Tibial nerve (tissue), 4 donors: Measurements from ENCODE around the gene IZUMO1. TPM values are rescaled to one million over a fixed set of nuclear protein-coding genes. Genes with fewer than 3 reads are reported as not detected.

Source experiments
- DNase-seq, 2 donors: peaks; one replicate each; pipeline ENCODE4 v3.0.0-alpha.2; 2019; ENCODE audit warnings: low spot score in 2 of 2
- H3K27ac ChIP-seq, 4 donors: fragments of 200-600 bp; sonication (generic) in 3 of 4; one replicate each; pipeline ENCODE4 v1.5.1; 2017 to 2019; ENCODE audit warnings: mild to moderate bottlenecking in 1 of 4
- H3K27me3 ChIP-seq, 2 donors: fragments of 200-600 bp; sonication (generic) in 1 of 2; one replicate each; pipeline versions ENCODE4 v1.5.1 to v1.6.0; 2017 to 2019
- H3K36me3 ChIP-seq, 3 donors: fragments of 200-600 bp; sonication (generic); one replicate each; pipeline ENCODE4 v1.5.1; 2018 to 2019
- H3K4me1 ChIP-seq, 4 donors: fragments of 200-600 bp; sonication (generic) in 3 of 4; one replicate each; pipeline ENCODE4 v1.5.1; 2017 to 2019
- H3K4me3 ChIP-seq, 4 donors: fragments of 200-600 bp; sonication (generic) in 3 of 4; one replicate each; pipeline ENCODE4 v1.5.1; 2017 to 2019; ENCODE audit warnings: mild to moderate bottlenecking in 1 of 4, moderate library complexity in 1 of 4
- H3K9me3 ChIP-seq, 4 donors: fragments of 200-600 bp; sonication (generic) in 3 of 4; one replicate each; pipeline ENCODE4 v1.5.1; 2017 to 2019
- EP300 ChIP-seq, 2 donors: sonication (generic); formaldehyde crosslinking; IDR thresholded peaks; one replicate each; pipeline ENCODE4 v1.6.1; 2017; ENCODE audit warnings: antibody characterized with exemption in 2 of 2, mild to moderate bottlenecking in 1 of 2
- POLR2A ChIP-seq, 2 donors: fragments of 450-650 bp; IDR thresholded peaks; one replicate each; pipeline ENCODE4 v1.6.1; 2017; ENCODE audit warnings: antibody characterized with exemption in 2 of 2, mild to moderate bottlenecking in 2 of 2, moderate library complexity in 2 of 2
- WGBS, 2 donors: methylation state at CpG; one replicate each; pipeline ENCODE4 v1.1.5; 2018; 5-methylcytosine and 5-hydroxymethylcytosine counted together
- total RNA-seq, 4 donors: library from RNA; depleted of rRNA; stranded (reverse); fragments of >200 nt; gene quantifications; one replicate each; pipeline ENCODE4 v1.1.0, GENCODE V29; 2016
- TF ChIP-seq, protein P1 (sequence below), 5 experiments: fragments of 200-600 bp in 3 of 5; fragments of 450-650 bp in 2 of 5; sonication (generic) in 3 of 5; IDR thresholded peaks; one replicate each; pipeline ENCODE4 v1.5.1; 2016 to 2019; ENCODE audit warnings: antibody characterized with exemption in 5 of 5, mild to moderate bottlenecking in 3 of 5, moderate library complexity in 2 of 5

The IZUMO1 gene
- total RNA-seq, 4 donors from 2014 or later: 0.21 to 0.30 TPM; not detected in 2

DNA sequence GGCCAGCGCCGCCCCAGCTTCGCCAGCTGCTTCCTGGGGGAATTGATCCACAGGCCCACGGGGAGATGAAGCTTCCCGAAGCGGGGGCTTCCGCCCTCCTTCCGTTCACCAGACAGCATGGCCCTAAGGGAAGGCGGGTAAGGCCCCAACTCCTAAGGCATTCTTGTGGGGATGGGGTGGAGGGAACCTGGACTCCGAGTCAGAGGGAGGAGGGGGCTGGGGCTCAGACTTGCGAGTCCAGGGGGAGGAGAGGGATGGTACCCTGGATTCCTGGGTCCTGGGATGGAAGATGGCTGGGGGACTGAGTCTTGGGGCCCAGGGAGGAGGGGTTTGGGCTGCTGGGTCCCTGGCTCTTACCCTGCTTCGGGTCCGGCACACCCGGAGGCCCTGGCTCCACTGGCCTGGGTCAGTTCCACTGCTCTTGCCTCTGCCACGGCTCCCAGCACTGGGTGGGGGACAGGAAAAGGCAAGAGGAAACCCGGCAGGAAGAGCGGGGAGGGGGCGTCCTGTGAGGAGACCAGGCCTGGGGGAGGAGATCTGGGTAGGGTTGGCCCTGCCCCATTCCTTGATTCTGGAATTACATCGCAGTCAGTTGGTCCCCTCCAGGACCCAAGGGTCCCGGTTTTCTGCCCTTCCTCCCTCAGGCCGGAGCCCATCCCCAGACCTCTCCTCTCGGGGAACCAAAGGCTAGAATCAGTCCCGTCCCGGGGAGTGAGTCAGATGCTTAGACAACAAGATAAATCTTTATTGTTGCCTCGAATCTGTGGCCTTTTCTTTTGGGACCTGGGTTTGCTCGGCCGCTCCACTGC is 6.3 kb downstream of the IZUMO1 start, which contains the start of gene RASIP1:
Gene RASIP1, minus strand, starts transcription at position 447 of the 809 bp plus-strand sequence. Its CDS starts 328 bp downstream, at position 119.
- WGBS, 2 donors: 48 to 73% methylated on average over 26 to 27 of the region's 27 CpGs
- H3K27me3 ChIP-seq: no peaks in the 10 kb centered on the region
- peak in 1 of 2 donors; percentile 22 for TF ChIP-seq EP300 (IDR thresholded peaks at IDR 0.05)
- no peak for TF ChIP-seq POLR2A (IDR thresholded peaks at IDR 0.05)
- peaks cover 0 to 36% (median 18%) of the 10 kb centered on the region in 4 donors for H3K4me1 ChIP-seq
- DNase-seq: no peak
- H3K9me3 ChIP-seq: no peaks in the 10 kb centered on the region
- peak within 1 kb of the TSS; percentile 50 to 87 (median 74) for H3K27ac ChIP-seq
- H3K4me3 ChIP-seq: peak within 1 kb of the TSS; percentile 44 to 63 (median 54)
- peaks cover 0 to under 1% (median 0%) of the 10 kb centered on the region in 3 donors for H3K36me3 ChIP-seq

DNA sequence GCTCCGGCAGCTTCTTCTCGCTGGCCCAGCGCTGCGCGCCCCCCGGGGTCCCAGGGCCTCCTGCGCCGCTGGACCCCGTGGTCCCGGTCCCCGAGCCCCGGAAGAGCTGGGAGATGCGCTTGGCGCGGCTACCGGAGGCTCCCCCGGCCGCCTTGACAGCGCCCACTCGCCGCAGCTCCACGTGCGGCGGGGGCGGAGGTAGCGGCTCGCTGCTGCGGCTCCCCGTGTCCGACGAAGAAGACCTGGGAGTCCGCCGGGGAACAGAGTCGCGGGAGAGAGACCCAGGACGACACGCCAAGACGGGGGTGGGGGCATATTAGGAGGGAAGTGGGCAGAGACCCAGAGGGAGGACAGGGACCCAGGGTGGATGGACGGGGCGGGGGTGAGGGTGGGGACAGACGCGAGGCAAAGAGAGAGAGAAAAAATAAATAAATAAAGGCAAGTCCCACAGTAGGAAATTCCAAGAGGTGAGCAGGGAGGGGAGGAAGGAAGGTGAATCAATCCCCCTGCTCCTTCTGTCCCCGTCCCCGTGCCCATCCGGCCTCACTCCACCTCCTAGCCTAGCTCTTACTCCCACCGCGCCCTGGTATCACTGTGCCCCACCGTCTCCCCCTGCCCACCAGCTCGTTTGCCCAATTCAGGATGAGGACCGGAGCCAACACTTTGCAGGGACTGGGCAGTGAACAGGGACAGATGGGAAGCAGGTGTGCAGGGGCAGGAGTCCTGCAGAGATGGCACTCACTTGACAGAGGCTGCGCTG is 7.1 kb downstream of the IZUMO1 start:
- TF ChIP-seq, protein P1, sequence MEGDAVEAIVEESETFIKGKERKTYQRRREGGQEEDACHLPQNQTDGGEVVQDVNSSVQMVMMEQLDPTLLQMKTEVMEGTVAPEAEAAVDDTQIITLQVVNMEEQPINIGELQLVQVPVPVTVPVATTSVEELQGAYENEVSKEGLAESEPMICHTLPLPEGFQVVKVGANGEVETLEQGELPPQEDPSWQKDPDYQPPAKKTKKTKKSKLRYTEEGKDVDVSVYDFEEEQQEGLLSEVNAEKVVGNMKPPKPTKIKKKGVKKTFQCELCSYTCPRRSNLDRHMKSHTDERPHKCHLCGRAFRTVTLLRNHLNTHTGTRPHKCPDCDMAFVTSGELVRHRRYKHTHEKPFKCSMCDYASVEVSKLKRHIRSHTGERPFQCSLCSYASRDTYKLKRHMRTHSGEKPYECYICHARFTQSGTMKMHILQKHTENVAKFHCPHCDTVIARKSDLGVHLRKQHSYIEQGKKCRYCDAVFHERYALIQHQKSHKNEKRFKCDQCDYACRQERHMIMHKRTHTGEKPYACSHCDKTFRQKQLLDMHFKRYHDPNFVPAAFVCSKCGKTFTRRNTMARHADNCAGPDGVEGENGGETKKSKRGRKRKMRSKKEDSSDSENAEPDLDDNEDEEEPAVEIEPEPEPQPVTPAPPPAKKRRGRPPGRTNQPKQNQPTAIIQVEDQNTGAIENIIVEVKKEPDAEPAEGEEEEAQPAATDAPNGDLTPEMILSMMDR (IDR thresholded peaks at IDR 0.05): no peak
- TF ChIP-seq EP300 (IDR thresholded peaks at IDR 0.05) (no peak), POLR2A (IDR thresholded peaks at IDR 0.05) (no peak)
- Histone ChIP-seq H3K4me1 (peaks cover 0 to 36% (median 18%) of the 10 kb centered on the region in 4 donors), H3K27ac (peak overlapping the region; percentile 50 to 87 (median 74)), H3K27me3 (peaks cover 0 to 5% of the 10 kb centered on the region in 2 donors), H3K36me3 (peaks cover 0 to 6% (median 0%) of the 10 kb centered on the region in 3 donors), H3K9me3 (no peaks in the 10 kb centered on the region), H3K4me3 (peak overlapping the region; percentile 44 to 63 (median 54))
- DNase-seq: no peak
- 18 to 28% methylated on average over 33 to 49 of the region's 51 CpGs for WGBS, 2 donors

DNA sequence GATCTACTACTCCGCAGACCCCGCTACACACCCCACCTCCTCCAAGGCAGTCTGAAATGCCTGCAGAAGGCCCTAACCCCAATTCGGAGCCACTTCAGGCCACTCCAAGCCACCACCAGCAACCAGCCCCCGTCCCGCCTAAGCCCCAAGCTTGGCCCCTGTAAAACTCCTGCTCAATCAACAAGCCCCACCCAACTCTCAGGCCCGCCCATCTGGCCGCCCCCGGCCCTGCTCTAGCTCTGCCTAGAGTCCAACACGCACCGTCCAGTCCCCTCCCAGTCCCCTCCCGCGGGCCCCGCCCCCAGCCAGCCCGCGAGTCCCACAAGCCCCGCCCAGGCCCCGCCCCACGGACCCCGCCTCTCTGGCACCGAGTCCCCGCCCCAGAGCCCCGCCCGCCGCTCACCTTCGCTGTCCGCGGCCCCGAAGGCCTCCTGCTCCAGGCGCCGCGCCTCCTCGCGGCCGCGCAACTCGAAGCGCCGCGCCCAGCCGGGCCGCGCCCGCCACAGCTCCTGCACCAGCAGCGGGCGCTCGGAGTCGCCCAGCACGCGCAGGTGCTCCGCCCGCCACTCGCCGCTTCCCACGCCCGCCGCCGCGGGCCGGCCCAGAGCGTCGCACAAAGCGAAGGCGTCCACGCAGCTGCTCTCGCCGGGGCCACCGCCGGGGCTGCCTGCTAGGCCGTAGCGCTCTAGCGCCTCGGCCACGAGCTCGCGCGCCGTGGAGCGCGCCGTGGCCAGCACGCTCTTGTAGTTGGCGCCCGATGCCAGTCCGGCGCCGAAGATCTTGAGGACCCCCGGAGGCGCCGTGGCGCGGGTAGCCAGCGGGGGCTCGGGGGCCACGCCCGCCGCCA is 7.9 kb downstream of the IZUMO1 start:
- 5 to 8% methylated on average over 23 to 24 of the region's 96 CpGs for whole genome bisulfite sequencing, 2 donors

DNA sequence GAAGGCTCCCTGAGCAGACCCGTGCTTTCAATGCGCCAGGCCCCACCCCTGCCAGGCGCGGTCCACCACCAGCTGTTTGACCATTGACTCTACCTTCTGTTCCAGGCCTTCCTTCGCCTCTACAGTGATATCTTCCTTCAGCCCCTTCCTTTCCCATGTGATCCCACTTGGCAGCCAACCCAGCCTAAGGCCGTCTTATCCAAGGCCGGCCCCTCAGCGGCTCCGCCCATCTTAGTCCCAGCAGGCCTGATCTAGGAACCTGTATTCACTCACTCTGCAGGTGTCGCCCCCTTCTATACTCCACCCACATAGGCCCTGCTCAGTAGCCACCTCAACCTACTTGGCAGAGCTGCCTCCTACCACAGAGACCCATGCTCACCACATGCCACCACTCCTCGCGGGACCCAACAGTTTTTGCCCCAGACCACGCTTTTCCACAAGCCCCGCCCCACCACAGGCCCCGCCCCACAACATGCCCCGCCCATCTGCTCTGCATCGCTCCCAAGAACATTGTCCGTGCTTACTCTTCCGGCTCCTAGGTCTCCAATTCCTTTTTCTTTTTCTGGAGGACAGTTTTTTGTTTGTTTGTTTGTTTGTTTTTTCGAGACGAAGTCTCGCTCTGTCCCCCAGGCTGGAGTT is 9.2 kb downstream of the IZUMO1 start:
- H3K9me3 ChIP-seq: no peaks in the 10 kb centered on the region
- H3K27ac ChIP-seq: no peak overlapping the region
- 59 to 62% methylated on average over 22 of the region's 22 CpGs for WGBS, 2 donors
- TF ChIP-seq, protein P1 (IDR thresholded peaks at IDR 0.05): no peak
- no peak for TF ChIP-seq POLR2A (IDR thresholded peaks at IDR 0.05)
- TF ChIP-seq EP300 (IDR thresholded peaks at IDR 0.05): no peak
- H3K4me1 ChIP-seq: peaks cover 0 to 36% (median 18%) of the 10 kb centered on the region in 4 donors
- H3K4me3 ChIP-seq: peak overlapping the region in 1 of 4 donors; percentile 63
- peaks cover 0 to 5% of the 10 kb centered on the region in 2 donors for H3K27me3 ChIP-seq
- no peak for DNase-seq
- H3K36me3 ChIP-seq: peaks cover 0 to 6% (median 0%) of the 10 kb centered on the region in 3 donors

More for the DNA sequence above, 7.9 kb downstream of the IZUMO1 start:
- peaks cover 0 to 36% (median 18%) of the 10 kb centered on the region in 4 donors for H3K4me1 ChIP-seq
- H3K9me3 ChIP-seq: no peaks in the 10 kb centered on the region
- peak overlapping the region; percentile 50 to 87 (median 74) for H3K27ac ChIP-seq
- H3K27me3 ChIP-seq: peaks cover 0 to 5% of the 10 kb centered on the region in 2 donors
- peak overlapping the region; percentile 44 to 63 (median 54) for H3K4me3 ChIP-seq
- H3K36me3 ChIP-seq: peaks cover 0 to 6% (median 0%) of the 10 kb centered on the region in 3 donors
- peak; percentile 77 to 78 for DNase-seq
- TF ChIP-seq POLR2A (IDR thresholded peaks at IDR 0.05) (peak in 1 of 2 donors; percentile 45), EP300 (IDR thresholded peaks at IDR 0.05) (no peak)
- TF ChIP-seq, protein P1 (IDR thresholded peaks at IDR 0.05): peak; percentile 20 to 85 (median 68)
